HG03558 (cell line): ENCODE measurements around the gene PI4KB.
"Not testable (repeated sequence)": the region's sequence is repeated elsewhere in the genome, so short reads cannot be mapped to it uniquely, and the experiment has no call there.

ENCODE experiments used
- ATAC-seq: cut with Tn5 transposase; IDR thresholded peaks from one replicate; pipeline ENCODE4 v1.9.1; 2021; ENCODE audit warnings: moderate number of reproducible peaks; ENCODE audit not compliant: unreplicated experiment; ENCODE audit errors: extremely low read depth

PI4KB gene

DNA sequence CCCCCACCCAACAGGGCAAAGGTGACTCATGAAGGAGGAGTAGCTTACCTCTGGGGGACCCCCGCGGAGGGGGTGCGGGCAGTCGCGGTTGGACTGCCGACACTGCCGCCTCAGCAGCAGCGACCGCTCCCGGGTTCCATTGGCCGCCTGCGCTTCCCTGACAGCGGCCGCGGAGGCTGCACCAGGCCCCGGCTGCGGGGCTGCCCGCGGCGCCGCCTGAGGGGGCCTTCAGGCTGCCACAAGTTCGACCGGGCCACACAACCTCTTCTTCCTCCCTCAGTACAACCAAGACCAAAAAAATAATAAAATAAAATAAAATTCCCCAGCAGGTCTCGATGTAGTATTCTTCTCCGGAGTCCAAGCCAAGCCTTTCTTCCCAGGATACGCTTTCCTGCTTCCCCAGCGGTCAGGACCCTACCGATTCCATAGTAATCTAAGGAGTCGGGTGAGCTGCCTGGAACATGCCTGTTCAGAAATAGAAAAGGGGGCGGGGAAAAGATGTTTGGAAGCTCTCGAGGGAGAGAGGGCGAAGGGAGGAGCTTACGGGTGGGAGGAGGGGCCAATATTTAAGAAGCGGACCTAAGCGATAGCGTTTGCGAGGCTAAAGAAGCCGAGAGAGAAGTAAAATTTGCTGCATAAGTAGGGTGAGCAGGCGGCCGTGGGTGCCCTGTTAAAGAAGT is at the start of gene PI4KB:
Gene PI4KB (minus strand): TSS at position 194 of the 680 bp plus-strand sequence. CDS start 10,935 bp downstream, outside the sequence.
- ATAC-seq: no peak

DNA sequence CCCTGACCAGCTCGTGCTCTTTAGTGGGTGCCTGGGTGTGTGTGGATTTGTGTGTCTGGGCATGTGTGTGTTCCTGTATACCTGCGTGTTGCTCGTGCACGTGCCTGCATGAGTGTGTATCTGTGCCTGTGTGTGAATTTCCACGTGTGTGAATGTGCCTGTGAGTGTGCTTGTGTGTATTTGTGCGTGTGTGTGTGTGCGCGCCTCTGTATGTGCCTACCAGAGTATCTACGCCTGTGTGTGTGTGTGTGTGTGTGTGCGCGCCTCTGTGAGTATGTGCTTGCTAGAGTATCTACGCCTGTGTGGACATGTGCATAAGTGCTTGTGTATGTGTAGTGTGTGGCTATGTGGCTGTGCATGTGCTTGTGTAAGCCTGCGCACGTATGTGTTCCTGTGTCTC is 46.0 kb upstream of the PI4KB start:
- ATAC-seq: no peak

DNA sequence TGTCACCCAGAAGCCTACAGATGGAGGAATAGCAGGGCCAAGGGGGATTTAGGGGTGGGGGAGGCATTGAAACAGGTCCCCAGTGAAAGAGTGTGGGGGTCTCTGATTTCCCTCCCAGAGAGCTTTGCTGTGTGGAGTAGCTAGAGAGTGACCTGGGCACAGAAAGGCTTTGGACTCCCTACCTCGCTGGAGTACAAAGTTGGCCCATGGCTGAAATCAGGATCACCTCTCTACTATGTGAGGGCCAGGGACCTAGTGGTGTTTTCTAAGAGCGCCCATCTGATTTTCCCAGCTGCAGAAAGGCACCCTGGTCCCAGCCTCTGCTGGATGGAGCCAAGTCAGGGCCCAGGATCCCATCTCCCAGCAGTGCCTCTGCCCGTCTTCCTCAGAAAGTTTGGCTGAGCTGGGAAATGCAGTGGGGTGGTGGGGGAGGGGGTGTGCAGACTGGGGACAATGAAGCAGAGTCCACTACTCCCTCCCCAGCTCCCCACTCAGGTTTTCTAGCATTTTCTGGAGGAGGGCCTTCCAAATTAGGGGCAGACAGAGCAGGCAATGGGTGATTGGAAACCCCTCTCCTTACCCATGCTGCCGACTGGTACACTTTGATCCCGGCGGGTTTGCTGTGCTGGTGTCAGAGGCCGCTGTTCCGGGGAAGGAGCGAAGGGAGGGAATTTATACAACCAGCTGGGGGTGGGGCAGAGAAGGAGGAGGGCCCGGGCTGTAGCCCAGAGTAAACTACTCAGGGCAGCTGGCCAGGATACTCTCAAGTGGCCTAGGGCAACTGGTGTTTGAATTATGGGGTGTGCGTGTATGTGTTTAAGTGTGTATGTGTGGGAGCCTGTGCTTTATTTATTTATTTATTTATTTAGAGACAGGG is 45.1 kb upstream of the PI4KB start, which contains the start of gene SELENBP1:
Gene SELENBP1 (minus strand): TSS at position 648 of the 877 bp plus-strand sequence. CDS start 64 bp downstream, at position 584.
- ATAC-seq: no peak

DNA sequence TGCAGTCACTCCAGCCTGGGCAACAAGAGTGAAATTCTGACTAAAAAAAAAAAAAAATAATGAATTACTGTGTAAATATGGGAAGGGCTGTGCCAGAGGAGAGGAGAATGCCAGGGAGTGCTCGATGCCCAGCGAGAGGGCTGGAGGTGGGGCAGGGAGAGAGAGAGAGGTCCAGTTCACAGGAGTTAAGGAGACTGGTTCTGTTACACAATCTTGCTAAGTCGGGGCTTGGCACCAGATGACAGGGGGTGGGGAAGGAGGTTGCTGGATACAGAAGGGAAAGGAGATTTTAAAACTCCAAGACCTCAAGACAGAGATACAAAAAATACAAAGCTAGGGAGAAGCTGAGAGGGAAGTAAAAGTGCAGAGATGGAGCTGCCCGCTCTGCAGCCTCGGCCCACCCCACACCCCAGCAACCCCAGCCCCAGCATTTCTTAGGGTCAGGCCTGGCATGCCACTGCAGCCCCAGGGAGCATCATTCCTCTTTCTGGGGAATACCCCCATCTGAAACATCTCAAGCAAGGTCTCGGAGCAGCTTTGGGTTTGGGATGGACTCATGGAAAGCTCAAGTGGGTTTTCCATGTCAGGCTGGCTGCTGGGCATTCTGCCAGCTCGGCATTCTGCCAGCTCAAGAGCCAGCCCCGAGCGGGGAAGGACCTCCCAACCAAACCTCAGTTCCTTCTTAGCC is 44.3 kb upstream of the PI4KB start:
- ATAC-seq: no peak

DNA sequence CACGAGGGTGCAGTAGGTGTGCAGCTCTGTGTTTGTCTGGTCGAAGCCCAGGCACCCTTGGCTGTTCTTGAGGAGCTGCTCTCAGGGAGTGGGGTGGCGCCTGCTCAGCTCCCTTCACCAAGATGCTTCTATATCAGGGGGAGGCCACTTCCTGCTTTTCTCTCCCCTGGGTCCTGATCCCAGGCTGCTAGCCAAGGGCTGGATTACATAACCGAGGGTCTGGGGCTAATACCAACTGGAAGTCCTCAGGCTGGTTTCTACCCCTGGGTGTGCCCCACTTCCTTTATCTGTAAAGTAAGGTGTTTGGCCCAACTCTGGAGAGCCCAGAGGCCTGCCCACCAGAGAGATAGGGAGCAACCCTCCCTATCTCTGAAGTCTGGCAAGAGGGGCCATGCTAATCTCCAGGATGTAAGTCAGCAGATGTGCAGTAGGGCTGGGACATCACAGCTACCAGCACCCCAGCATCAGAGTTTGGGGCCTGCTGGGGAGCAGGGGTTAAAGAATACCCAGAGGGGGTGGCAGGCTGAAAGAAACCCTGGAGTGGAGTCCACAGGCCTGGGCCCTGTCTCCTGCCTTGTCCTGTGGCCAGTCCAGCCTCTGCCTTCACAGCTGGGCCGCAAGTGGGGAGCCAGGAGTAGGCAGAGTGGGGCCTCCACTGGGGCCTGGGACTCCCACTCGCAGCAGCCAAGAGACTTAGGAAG is 43.1 kb upstream of the PI4KB start:
- ATAC-seq: no peak

DNA sequence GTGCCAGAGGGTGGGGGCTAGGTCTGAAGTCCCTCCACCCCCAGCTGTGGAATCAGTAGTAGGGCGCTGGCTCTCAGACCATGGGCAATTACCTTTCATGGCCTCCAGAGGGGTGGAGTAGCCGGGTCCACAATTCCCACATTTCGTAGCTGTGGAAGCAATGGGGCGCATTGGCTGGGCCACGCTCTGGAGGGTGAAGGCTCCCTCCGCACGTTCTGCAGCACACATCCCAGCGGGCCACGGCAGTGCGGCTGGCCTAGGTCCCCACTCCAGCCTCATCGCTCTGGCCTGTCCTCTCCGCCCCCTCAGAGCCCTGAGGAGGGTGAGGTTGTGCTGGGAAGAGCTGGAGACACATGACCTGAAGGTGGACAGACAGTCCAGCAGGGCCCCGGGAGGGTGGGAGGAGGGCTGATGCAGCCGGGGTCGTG is 42.4 kb upstream of the PI4KB start:
- ATAC-seq: no peak

DNA sequence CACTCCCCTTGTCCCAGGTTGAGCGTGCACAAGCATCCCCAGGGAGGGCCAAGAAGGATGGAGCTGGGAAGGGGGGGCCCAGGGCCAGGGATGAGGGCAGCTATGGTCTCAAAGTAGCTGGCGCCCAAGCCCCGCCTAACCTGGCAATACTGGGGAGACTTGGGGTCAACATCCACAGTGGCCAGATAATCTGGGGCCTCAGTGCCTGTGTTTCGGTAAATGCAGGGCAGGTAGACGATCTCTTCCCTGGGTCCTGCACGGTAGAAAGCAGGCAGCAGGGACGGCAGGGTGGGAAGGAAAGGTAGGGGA is 42.0 kb upstream of the PI4KB start:
- ATAC-seq: no peak

DNA sequence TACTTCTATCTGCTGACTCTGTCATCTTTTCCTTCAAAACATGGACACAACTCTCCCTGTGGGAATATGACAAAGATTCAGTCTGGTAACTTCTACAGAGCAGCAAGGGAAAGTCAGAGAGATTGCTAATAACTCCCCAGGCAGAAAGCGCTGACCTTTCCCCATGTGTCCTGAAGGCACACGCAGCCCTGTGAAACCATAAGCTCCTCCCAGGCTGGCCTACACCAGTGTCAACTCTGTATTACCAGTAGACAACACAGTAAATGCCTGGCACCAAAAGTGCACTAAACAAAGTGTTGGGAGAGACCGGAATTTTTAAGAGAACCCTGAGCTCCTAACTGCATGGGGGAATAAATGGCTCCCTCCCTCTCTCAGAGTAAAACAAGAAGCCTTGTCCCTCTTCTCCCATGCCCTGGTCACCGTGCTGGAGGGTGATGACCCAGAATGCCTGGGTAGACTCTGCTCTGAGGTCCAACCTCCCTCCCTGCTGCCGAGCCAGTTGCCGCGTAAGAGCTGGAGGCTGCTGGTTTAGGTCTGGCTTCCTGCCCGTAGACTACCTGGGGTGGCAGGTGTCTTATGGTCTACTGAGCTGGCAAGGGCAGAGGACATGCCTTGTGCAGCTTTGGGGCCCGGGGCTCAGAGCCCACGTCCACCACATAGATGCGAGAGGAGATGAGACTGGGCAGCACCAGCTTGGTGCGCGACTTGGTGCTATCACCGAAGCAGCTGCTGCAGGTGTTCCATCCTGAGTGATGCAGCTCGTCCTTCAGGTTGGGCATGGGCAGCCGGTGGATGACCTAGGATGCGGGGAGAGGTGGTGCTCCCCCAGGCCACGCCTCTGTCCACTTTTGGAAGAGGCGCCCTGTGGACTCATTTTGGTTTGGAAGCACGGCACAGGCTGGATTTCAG is 41.4 kb upstream of the PI4KB start:
- ATAC-seq: no peak

DNA sequence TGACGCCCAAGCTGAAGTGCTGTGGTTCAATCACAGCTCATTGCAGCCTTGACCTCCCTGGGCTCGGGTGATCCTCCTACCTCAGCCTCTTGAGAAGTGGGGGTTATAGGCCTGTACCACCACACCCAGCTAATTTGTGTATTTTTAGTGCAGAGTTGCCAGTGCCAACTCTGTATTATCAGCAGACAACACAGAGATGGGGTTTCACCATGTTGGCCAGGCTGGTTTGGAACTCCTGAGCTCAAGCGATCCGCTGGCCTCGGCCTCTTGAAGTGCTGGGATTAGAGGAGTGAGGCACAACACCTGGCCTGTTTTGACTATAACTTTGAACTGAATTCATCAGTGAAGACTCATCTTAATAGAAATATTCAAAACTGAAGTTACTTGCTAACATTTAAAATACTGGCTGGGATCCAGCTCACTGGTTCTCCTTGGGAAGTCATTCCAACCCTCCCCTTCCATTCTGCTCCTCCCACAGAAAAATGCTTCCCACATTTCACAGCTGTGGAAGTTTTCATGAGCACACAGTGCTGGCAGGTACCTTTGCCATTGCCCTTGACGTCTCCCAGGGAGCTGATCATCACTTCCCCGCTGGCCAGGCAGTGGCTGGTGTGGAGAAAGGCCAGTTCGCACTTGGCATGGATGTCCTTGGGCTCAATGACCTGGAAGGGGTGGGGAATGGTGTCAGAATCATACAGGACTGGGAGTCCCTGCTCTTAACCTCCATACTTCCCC is 40.6 kb upstream of the PI4KB start:
- ATAC-seq: no peak

DNA sequence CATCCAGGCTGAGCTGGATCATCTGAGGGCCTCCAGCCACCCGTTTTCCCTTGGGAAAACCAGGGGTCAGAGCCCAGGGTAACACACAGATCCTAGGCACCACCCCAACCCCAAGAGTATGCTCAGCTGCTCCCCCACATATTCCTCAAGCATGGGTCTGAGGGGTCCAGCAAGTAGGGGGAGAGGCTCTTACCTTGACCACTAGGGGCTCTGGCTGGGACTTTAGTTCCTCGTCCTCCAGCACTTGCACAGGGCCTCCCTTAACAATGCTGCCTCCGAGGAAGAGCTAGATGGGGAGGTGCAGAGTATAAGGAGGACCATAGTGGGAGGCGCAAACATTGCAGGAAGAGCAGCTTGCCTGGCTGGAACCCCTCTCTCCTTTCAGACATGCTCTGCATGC is 37.8 kb upstream of the PI4KB start:
- no peak for ATAC-seq

DNA sequence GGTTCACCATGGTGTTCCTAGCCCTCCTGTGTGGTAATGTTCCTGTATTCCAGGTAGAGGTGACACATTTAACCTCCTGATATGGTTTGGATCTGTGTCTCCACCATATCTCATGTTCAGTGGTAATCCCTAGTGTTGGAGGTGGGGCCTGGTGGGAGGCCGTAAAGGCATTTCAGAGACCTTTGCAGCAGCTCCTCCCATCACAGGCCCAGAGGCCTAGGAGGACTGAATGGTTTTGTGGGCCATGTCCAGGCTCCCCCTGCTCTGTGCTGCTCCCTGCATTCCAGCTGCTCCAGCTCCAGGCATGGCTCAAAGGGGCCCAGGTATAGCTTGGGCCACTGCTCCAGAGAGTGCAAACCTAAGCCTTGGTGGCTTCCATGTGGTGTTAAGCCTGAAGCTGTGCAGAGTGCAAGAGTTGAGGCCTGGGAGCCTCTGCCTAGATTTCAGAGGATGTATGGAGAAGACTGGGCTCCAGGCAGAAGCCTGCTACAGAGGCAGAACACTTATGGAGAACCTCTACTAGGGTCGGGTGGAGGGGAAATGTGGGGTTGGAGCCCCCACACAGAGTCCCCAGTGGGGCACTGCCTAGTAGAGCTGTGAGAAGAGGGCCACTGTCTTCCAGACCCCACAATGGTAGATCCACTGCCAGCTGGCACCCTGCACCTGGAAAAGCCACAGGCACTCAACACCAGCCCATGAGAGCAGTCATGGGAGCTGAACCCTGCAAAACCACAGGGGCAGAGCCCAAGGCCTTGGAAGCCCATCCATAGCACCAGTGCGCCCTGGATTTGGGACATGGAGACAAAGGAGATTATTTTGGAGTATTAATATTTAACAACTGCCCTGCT is 35.3 kb upstream of the PI4KB start:
- no peak for ATAC-seq

DNA sequence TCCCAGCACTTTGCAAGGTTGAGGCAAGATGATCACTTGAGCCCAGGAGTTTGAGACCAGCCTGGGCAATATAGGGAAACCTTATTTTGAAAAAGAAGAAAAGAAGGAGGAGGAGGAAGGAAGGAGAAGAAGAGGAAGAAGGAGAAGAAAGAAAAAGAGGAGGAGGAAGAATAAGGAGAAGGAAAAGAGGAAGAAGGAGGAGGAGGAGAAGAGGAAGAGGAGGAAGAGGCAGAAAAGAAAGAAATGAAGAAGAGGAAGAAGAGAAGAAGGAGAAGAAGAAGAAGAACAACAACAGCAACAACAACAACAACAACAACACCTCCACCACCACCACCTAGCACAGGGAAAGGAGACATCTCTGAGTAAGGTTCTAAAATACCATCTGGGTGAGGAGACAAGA is 34.7 kb upstream of the PI4KB start:
- no peak for ATAC-seq

DNA sequence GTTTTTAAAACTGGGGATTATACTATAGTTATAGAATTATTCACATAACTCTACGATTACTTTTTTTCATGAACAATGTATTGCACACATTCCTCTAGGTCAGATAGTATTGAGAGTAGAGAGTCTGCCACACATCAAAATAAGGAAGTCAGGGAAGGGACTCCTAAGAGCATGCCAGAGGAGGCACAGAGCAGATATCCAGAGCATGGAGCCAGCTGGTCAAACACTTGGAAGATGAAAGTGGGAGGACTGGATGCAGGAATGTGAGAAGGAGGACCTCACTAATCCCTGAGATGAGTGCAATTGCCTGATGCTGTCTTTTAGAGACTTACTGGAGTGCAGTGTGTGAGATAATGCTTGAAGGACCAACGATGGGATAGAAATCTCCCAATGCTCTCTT is 29.5 kb upstream of the PI4KB start:
- ATAC-seq: no peak

DNA sequence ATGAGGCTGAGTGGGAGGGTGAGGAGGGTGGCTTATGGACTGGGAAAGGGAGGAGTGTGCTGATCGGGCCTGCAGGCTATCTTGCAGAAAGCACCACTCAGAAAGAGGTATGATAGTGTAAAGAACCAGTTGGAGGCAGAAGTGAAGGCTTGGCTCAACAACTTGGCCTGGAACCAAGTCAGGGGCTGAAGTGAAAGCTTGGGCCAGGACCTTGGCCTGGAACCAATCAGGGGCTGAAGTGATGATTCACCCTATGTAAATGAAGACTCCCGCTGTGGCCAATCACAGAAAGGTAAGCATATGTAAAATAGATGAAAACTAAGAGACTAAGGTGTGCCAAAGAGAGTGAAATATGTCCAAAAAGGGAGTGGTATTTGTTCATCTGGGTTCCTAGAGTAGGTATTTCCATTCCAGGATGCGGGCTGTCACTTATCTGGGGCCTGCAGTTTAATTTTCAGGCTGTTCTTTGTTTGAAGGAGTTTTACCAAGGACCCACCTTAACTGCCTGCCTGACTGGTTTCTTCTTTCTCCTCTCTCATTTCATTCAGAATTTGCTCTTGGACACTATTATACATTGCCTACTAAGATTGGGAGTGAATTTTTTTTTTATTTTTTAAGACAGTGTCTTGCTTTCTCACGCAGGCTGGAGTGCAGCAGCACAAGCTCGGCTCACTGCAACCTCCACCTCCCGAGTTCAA is 25.0 kb upstream of the PI4KB start:
- no peak for ATAC-seq

DNA sequence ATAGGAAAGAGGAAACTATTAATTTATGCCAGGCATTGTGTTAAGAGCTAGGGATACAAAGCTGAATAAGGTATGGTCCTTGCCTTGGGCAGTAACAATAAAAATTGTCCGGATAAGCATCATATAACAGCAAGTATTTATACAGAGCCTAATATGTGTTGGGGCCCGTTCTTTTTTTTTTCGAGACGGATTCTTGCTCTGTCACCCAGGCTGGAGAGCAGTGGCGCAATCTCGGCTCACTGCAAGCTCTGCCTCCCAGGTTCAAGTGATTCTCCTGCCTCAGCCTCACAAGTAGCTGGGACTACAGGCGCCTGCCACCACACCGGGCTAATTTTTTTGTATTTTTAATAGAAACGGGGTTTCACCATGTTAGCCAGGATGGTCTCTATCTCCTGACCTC is 23.1 kb upstream of the PI4KB start:
- not testable (repeated sequence) for ATAC-seq

DNA sequence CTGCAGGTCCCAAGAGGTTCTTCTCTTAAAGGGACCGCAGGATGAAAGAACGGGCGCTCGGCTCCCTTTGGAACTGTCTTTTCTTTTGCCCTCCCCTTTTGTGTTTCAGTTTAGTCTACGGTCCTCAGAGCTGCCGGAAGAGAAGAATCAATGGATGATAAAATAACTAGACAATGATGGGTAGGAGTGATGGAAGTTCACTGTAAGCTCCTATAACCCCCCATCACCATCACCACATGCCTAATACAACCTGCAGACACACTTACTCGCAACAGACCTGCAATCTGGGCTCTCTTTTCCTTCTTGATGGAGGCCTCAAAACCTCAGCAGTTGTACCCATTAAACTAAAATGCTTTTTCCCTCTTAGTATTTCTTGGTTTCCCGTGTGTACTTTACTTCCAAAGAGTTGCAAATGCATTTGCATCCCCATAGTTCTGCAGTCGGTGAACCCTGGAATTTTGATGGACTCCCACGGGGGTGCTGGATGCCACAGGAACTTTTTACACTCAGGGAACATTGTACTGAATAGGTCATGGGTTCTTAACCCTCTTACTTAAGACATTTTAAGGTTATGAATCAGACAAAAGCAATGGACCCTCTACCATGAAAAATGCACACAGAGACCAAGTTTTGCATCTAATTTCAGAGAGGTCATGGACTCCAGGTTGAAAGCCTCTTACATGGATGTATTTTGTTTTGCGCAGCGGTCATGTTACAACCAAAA is 20.5 kb upstream of the PI4KB start:
- no peak for ATAC-seq
